Heart left ventricle (tissue), 13 donors: Measurements from ENCODE around the gene ITGA6.

Source experiments
- CTCF ChIP-seq, 12 donors: fragments of 200-600 bp; sonication (generic) in 4 of 12; IDR thresholded peaks; one replicate each; pipeline versions ENCODE4 v1.5.0 to v1.8.0; 2018 to 2022; ENCODE audit warnings: antibody characterized with exemption in 12 of 12, mild to moderate bottlenecking in 5 of 12
- POLR2A ChIP-seq, 2 donors: fragments of 450-650 bp; IDR thresholded peaks; one replicate each; pipeline ENCODE4 v1.6.1; 2017; ENCODE audit warnings: antibody characterized with exemption in 2 of 2, mild to moderate bottlenecking in 2 of 2, moderate library complexity in 2 of 2
- donor health status: ischemic (EF 13 %, LVEDD 7.1; RV severe dilation, severe dysfunction).
- donor health status: DM: no; HTN: yes; CAD: no.
- donor health status: DM: no; HTN: no; CAD: no.
- donor health status: ischemic (EF 25% LVEDD 6.9; RV normal size, moderate dysfunction).
- donor health status: ischemic (EF 25% LVEDD 5.7; RV mildly dilated, moderate dysfunction).
- donor health status: ischemic (EF 35%, LVEDD 5.7; RV mildly dilated, moderate dysfunction).
- donor health status: nonischemic (EF 11% LVEDD 7.7; RV severe dilation, severe dysfunction).
- donor health status: DM: yes; HTN: yes; CAD: no.
- donor health status: PGD.
- donor health status: ischemic (EF 29% LVEDD 5.4; RV normal size, mild dysfunction).
- donor health status: nonischemic (EF 23%, LVEDD 6.1; RV moderate dilation, normal function).

DNA sequence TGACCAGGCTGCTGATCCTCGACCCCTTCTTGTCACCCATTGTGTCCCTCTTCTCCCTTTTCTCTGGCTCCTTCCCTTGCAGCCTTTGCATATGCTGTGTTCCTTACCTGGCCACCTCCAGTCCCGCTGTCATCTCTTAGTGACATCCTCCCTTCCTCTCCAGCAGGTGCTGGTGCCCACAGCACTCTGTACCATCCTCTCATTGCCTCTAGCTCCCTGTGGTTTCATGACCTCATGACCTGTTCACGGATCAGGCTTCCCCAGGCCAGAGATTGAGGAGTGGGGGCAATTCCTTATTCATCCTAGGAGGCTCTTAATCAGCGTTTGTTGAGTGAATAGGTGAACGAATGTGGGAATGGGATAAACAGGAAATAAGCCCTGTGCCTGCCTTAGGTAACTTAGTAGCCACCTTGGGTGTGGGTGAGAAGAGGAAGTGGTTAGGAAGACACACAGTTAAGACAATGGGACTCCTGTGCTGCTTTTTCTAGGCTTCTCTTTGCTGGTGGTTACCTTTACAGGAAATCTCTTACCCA, 35.5 kb downstream of the ITGA6 start:
- TF ChIP-seq POLR2A (IDR thresholded peaks at IDR 0.05) (no peak), CTCF (IDR thresholded peaks at IDR 0.05) (no peak)
